A549 treated with GW870086 at 1 μM for 4 hours (cell line): ENCODE data around the gene SDK2. TPM values are rescaled to one million over a fixed set of nuclear protein-coding genes. Genes with fewer than 3 reads are reported as not detected.

Experiments
- total RNA-seq: library from RNA; stranded (reverse); fragments of 200-300 nt; extraction: Qiagen RNA extraction; gene quantifications from 5 replicates; pipeline ENCODE4 v1.2.3, GENCODE V29; 2022; ENCODE audit warnings: low read depth

The SDK2 gene
- total RNA-seq: 0.54 to 1.0 TPM (median 0.92 TPM) in 5 replicates

GRCh38 chr17:73644145-73645049 is at the start of gene SDK2:
TSS of gene SDK2 (minus strand) at chr17:73644445. CDS start at chr17:73644088, 357 bp downstream.

GRCh38 chr17:73311781-73312641 is 332.2 kb downstream of the SDK2 start, which contains the start of gene CDC42EP4:
TSS of gene CDC42EP4 (minus strand) at chr17:73312001. CDS start at chr17:73286500, 25,501 bp downstream.

